Progenitor cell of endocrine pancreas (in vitro differentiated cells): ENCODE measurements around the gene SLC9A5. TPM values are rescaled to one million over a fixed set of nuclear protein-coding genes. Genes with fewer than 3 reads are reported as not detected.

Experiments
- DNase-seq: peaks from one replicate; pipeline ENCODE4 v3.0.0; 2021; ENCODE audit warnings: low spot score; ENCODE audit not compliant: unreplicated experiment
- H3K27ac Mint-ChIP-seq: 2 replicates; pipeline ENCODE4 v1.8.0; 2021; ENCODE audit warnings: mild to moderate bottlenecking, moderate library complexity, mixed read lengths
- H3K27me3 Mint-ChIP-seq: 2 replicates; pipeline ENCODE4 v1.8.0; 2021; ENCODE audit warnings: mixed read lengths
- H3K36me3 Mint-ChIP-seq: 2 replicates; pipeline ENCODE4 v1.8.0; 2022; ENCODE audit warnings: mixed read lengths; ENCODE audit not compliant: insufficient read depth
- H3K4me1 Mint-ChIP-seq: 2 replicates; pipeline ENCODE4 v1.8.0; 2021; ENCODE audit warnings: low read depth, mixed read lengths
- H3K4me3 Mint-ChIP-seq: 2 replicates; pipeline ENCODE4 v1.8.0; 2021; ENCODE audit warnings: low read depth, mild to moderate bottlenecking, moderate library complexity, mixed read lengths
- H3K9me3 Mint-ChIP-seq: 2 replicates; pipeline ENCODE4 v1.8.0; 2021; ENCODE audit warnings: low read depth, mixed read lengths
- total RNA-seq: library from RNA; stranded (reverse); gene quantifications from 2 replicates; pipeline ENCODE4 v1.2.1, GENCODE V29; 2021
- TF ChIP-seq, protein P1 (sequence below): fragments of 200-600 bp; sonication (generic); IDR thresholded peaks from one replicate; pipeline ENCODE4 v1.5.0; 2021; ENCODE audit warnings: antibody characterized with exemption, mild to moderate bottlenecking; ENCODE audit not compliant: unreplicated experiment

The SLC9A5 gene
- total RNA-seq, 1 donor from 2014 or later, result 3.4 TPM

GRCh38 chr16:67211674-67212073 is 37.1 kb upstream of the SLC9A5 start:
- no peak overlapping the region for H3K27ac Mint-ChIP-seq
- H3K9me3 Mint-ChIP-seq, result no peaks in the 10 kb centered on the region
- H3K36me3 Mint-ChIP-seq, result no peaks in the 10 kb centered on the region
- peaks cover 20% of the 10 kb centered on the region for H3K27me3 Mint-ChIP-seq
- TF ChIP-seq, protein P1, sequence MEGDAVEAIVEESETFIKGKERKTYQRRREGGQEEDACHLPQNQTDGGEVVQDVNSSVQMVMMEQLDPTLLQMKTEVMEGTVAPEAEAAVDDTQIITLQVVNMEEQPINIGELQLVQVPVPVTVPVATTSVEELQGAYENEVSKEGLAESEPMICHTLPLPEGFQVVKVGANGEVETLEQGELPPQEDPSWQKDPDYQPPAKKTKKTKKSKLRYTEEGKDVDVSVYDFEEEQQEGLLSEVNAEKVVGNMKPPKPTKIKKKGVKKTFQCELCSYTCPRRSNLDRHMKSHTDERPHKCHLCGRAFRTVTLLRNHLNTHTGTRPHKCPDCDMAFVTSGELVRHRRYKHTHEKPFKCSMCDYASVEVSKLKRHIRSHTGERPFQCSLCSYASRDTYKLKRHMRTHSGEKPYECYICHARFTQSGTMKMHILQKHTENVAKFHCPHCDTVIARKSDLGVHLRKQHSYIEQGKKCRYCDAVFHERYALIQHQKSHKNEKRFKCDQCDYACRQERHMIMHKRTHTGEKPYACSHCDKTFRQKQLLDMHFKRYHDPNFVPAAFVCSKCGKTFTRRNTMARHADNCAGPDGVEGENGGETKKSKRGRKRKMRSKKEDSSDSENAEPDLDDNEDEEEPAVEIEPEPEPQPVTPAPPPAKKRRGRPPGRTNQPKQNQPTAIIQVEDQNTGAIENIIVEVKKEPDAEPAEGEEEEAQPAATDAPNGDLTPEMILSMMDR, result no peak
- H3K4me1 Mint-ChIP-seq, result no peaks in the 10 kb centered on the region
- no peak overlapping the region for H3K4me3 Mint-ChIP-seq
- no peak for DNase-seq

DNA sequence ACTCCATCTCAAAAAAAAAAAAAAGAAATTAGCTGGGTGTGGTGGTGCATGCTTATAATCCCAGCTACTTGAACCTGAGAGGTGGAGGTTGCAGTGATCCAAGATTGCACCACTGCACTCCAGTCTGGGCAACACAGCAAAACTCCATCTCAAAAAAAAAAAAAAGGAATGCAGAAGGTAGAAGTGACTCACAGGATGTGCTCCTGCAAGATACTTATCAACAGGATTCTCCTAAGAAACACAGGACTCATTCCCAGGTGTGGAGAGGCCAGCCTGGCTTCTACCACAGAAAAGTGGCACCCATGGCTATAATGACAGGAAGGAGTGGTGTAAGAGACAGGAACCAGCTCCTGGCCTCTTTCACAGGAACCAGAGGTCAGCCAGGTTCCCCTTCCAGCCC is 36.0 kb upstream of the SLC9A5 start:
- Mint-ChIP-seq H3K27me3 (peaks cover 31% of the 10 kb centered on the region), H3K4me3 (no peak overlapping the region), H3K4me1 (no peaks in the 10 kb centered on the region), H3K27ac (no peak overlapping the region), H3K9me3 (no peaks in the 10 kb centered on the region), H3K36me3 (no peaks in the 10 kb centered on the region)
- TF ChIP-seq, protein P1, result no peak
- DNase-seq, result no peak

GRCh38 chr16:67213197-67214019 is 35.4 kb upstream of the SLC9A5 start:
- DNase-seq, result no peak
- no peaks in the 10 kb centered on the region for H3K4me1 Mint-ChIP-seq
- H3K27ac Mint-ChIP-seq, result no peak overlapping the region
- no peak overlapping the region for H3K4me3 Mint-ChIP-seq
- TF ChIP-seq, protein P1, result no peak
- no peaks in the 10 kb centered on the region for H3K9me3 Mint-ChIP-seq
- no peaks in the 10 kb centered on the region for H3K36me3 Mint-ChIP-seq
- peaks cover 31% of the 10 kb centered on the region for H3K27me3 Mint-ChIP-seq

GRCh38 chr16:67215706-67216105 is 33.1 kb upstream of the SLC9A5 start:
- H3K27me3 Mint-ChIP-seq, result peaks cover 34% of the 10 kb centered on the region
- no peak overlapping the region for H3K27ac Mint-ChIP-seq
- no peaks in the 10 kb centered on the region for H3K36me3 Mint-ChIP-seq
- no peak overlapping the region for H3K4me3 Mint-ChIP-seq
- no peaks in the 10 kb centered on the region for H3K4me1 Mint-ChIP-seq
- TF ChIP-seq, protein P1, result no peak
- DNase-seq, result no peak
- no peaks in the 10 kb centered on the region for H3K9me3 Mint-ChIP-seq

GRCh38 chr16:67216612-67217490 is 31.9 kb upstream of the SLC9A5 start:
- Mint-ChIP-seq H3K4me1 (no peaks in the 10 kb centered on the region), H3K36me3 (no peaks in the 10 kb centered on the region), H3K9me3 (no peaks in the 10 kb centered on the region), H3K4me3 (no peak overlapping the region), H3K27ac (no peak overlapping the region), H3K27me3 (peaks cover 28% of the 10 kb centered on the region)
- DNase-seq, result no peak
- TF ChIP-seq, protein P1, result no peak
